ENCODE measurements around the gene USP2.

USP2 gene

GRCh38 chr11:119347242-119347641 lies 34.2 kb downstream of the USP2 start:
- no peak for DNase-seq (ENCODE audit: extremely low spot score)
- no peak for TF ChIP-seq TARDBP (IDR thresholded peaks at IDR 0.05)
- TF ChIP-seq SP1 (IDR thresholded peaks at IDR 0.05) = no peak
- TF ChIP-seq ELF4 (IDR thresholded peaks at IDR 0.05) = no peak
- no peak for TF ChIP-seq BHLHE40 (IDR thresholded peaks at IDR 0.05; ENCODE audit: borderline replicate concordance)
- CTCF ChIA-PET = interaction anchor here (0.8 to 0.9 kb wide), 2 partner anchors 9 to 35 kb away, joined by 3 read pairs; no protein-coding TSS in a partner anchor

DNA sequence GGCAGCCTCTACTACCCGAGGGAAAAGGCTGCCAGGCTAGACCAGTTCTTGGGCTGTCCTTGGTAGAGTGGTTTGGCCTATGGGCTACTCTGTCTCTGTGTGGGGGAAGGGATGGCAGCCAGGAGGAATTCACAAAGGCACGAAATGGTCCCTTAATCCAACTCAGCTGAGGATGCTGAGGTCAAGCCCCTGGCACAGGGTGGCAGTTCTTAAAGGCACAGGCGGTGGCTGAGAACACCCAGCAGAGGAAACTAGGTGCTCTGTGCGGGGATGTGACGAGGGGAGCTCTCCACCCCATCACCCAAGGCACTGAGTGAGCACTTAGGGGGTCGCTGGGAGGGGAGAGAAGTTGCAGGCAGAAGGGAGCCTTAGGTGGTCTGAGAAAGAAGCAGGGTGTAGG lies 34.9 kb downstream of the USP2 start, which contains the start of gene MFRP:
MFRP (minus strand) TSS at position 101 of the 400 bp plus-strand sequence. CDS start 192 bp downstream, outside the sequence.
- ChIA-PET CTCF (no interaction called here), POLR2A (no interaction called here)
- TF ChIP-seq LEF1 (IDR thresholded peaks at IDR 0.05; ENCODE audit: borderline replicate concordance) (no peak), TARDBP (IDR thresholded peaks at IDR 0.05) (no peak)
- DNase-seq (ENCODE audit: extremely low spot score) = no peak

More at GRCh38 chr11:119347242-119347641, 34.2 kb downstream of the USP2 start:
- POLR2A ChIA-PET = no interaction called here

DNA sequence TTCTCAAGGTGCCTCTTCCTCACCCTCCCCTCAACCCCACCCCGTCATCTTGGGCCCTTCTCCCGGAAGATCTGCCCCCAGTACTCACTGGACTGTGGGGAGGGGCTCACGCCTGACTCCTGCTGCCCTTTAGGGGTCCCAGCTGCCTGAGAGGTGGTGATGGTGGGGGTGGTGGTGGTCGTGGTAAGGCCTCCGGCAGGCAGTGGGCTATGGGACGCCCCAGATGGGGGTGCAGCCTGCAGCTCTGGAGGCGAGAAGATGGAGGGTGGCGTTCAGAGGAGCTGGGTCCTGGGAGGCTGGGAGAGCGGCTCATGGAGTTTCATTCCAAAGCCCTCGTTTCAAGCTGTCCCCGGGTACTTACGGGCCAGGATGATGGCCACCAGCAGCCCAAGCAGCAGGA lies 35.8 kb downstream of the USP2 start:
- ChIA-PET POLR2A (no interaction called here), CTCF (interaction anchor here (0.6 to 0.7 kb wide), 2 partner anchors 22 kb away, joined by 3 to 4 read pairs; no protein-coding TSS in a partner anchor)
- no peak for DNase-seq (ENCODE audit: extremely low spot score)
- no peak for TF ChIP-seq FOXK2 (IDR thresholded peaks at IDR 0.05)
- TF ChIP-seq PKNOX1 (IDR thresholded peaks at IDR 0.05) = no peak

- ChIA-PET POLR2A (no interaction called here), CTCF (interaction anchor here (0.6 to 1.5 kb wide), 2 partner anchors 23 to 26 kb away, joined by 4 to 5 read pairs; no protein-coding TSS in a partner anchor)
- no peak for DNase-seq (ENCODE audit: extremely low spot score)
- TF ChIP-seq SP1 (IDR thresholded peaks at IDR 0.05) = no peak
- no peak for TF ChIP-seq ZNF384 (IDR thresholded peaks at IDR 0.05)
- TF ChIP-seq FOXA1 (IDR thresholded peaks at IDR 0.05) = no peak
- no peak for TF ChIP-seq L3MBTL2 (conservative IDR thresholded peaks at IDR 0.05)
- no peak for TF ChIP-seq FOXK2 (IDR thresholded peaks at IDR 0.05)
- no peak for TF ChIP-seq HDGF (IDR thresholded peaks at IDR 0.05; ENCODE audit: borderline replicate concordance)
- TF ChIP-seq TARDBP (IDR thresholded peaks at IDR 0.05) = no peak
- no peak for TF ChIP-seq FOXM1 (IDR thresholded peaks at IDR 0.05; ENCODE audit: borderline replicate concordance)
These were observed 37.0 kb downstream of the USP2 start for GRCh38 chr11:119344291-119345010.

DNA sequence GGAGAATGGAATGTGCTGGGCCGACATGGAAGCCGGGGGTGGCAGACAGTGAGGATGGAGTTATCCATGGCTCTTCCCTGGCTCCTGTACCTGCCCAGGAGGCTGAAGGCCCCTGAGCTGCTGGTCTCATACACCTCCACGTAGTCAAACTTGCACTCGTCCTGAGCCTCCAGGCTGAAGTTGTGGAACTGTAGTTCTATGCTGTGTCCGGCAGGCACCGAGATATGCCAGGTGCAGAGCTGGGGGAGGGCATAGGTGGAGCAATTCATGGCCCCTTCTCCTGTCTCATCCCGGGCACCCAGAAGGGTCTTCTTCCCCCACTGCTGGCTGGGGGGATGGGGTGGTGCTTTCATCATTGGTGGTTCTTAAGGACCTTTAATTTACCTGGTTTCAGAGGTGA lies 37.8 kb downstream of the USP2 start:
- DNase-seq (ENCODE audit: extremely low spot score) = no peak
- TF ChIP-seq FOXM1 (IDR thresholded peaks at IDR 0.05; ENCODE audit: borderline replicate concordance) (no peak), ELF4 (IDR thresholded peaks at IDR 0.05) (no peak), FOXK2 (IDR thresholded peaks at IDR 0.05) (no peak), ARNT (IDR thresholded peaks at IDR 0.05) (no peak), NFRKB (IDR thresholded peaks at IDR 0.05) (no peak), L3MBTL2 (conservative IDR thresholded peaks at IDR 0.05) (no peak), FOXA1 (IDR thresholded peaks at IDR 0.05) (no peak), LEF1 (IDR thresholded peaks at IDR 0.05; ENCODE audit: borderline replicate concordance) (no peak), HDGF (IDR thresholded peaks at IDR 0.05; ENCODE audit: borderline replicate concordance) (no peak), PKNOX1 (IDR thresholded peaks at IDR 0.05) (no peak)
- ChIA-PET CTCF (interaction anchor here (1.0 to 1.5 kb wide), 2 partner anchors 22 to 131 kb away, joined by 3 to 5 read pairs; no protein-coding TSS in a partner anchor), POLR2A (no interaction called here)

DNA sequence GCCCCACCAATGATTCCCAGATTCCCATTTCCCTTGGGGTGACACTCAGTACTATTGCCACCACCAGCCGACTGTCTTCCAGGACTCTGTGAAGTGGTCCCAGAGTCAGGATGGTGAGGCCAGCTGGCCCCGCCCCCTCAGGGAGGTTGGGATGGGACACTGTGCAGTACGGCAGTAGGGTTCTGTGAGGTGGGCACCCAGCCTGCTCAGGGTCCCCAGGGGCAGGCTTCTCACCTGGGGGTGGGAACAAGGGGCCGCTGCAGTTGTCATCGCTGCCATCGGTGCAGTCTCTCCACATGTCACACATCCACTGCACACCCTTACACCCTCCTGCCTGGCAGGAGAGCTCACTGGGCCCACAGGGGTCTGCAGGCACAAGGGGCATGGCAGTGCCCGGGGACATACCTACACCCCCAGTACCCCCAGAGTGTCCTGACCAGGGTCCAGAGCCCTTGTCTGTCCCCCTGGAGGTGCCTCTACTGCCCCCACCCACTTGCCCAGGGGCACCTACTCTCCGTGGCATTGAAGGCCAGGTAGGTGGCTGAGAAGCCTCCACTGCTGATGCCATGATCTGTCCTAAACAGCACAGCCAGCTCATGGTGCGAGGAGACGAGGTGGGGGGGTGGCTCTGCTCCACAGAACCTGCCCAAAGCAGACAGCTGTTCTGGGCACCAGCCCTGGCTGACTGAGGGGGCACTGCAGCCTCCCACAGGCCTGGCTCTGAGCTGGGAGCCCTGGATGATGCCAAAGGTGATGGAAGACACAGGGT lies 38.9 kb downstream of the USP2 start:
- ChIA-PET CTCF (interaction anchor here (1.5 kb wide), 1 partner anchor 21 kb away, joined by 5 read pairs; no protein-coding TSS in a partner anchor), POLR2A (no interaction called here)
- no peak for TF ChIP-seq FOXK2 (IDR thresholded peaks at IDR 0.05)
- DNase-seq (ENCODE audit: extremely low spot score) = no peak

- no peak for DNase-seq (ENCODE audit: extremely low spot score)
- POLR2A ChIA-PET = no interaction called here
- CTCF ChIA-PET = no interaction called here
- TF ChIP-seq LEF1 (IDR thresholded peaks at IDR 0.05; ENCODE audit: borderline replicate concordance) (no peak), ARNT (IDR thresholded peaks at IDR 0.05) (no peak), HDGF (IDR thresholded peaks at IDR 0.05; ENCODE audit: borderline replicate concordance) (no peak), NFRKB (IDR thresholded peaks at IDR 0.05) (no peak), FOXK2 (IDR thresholded peaks at IDR 0.05) (no peak), SUZ12 (IDR thresholded peaks at IDR 0.05) (no peak), SP1 (IDR thresholded peaks at IDR 0.05) (no peak), ELF4 (IDR thresholded peaks at IDR 0.05) (no peak), TARDBP (IDR thresholded peaks at IDR 0.05) (no peak), PKNOX1 (IDR thresholded peaks at IDR 0.05) (no peak), L3MBTL2 (conservative IDR thresholded peaks at IDR 0.05) (no peak), FOXA1 (IDR thresholded peaks at IDR 0.05) (no peak)
These were observed 39.5 kb downstream of the USP2 start for GRCh38 chr11:119342023-119342300.
